ENCODE results near the gene ELOVL3. TPM values are rescaled to one million over a fixed set of nuclear protein-coding genes. Genes with fewer than 3 reads are reported as not detected.

Gene ELOVL3
- total RNA-seq (2021; ENCODE audit: unreplicated experiment) (1.2 TPM), Bru-seq, nascent RNA (not detected), BruChase-seq, experiment 1, labeled RNA remaining after a 2-hour chase (percentile 28 among the genes with signal in this experiment), BruChase-seq, experiment 2, labeled RNA remaining after a 6-hour chase (percentile 36 among the genes with signal in this experiment)
- 1.3 TPM for polyA plus RNA-seq (2012; ENCODE audit: insufficient read length)
- long read RNA-seq, partial matches to known transcripts: 0 of 1 reads
- long read RNA-seq, other reads (novel, unspliced or antisense): 0 of 1 reads

DNA sequence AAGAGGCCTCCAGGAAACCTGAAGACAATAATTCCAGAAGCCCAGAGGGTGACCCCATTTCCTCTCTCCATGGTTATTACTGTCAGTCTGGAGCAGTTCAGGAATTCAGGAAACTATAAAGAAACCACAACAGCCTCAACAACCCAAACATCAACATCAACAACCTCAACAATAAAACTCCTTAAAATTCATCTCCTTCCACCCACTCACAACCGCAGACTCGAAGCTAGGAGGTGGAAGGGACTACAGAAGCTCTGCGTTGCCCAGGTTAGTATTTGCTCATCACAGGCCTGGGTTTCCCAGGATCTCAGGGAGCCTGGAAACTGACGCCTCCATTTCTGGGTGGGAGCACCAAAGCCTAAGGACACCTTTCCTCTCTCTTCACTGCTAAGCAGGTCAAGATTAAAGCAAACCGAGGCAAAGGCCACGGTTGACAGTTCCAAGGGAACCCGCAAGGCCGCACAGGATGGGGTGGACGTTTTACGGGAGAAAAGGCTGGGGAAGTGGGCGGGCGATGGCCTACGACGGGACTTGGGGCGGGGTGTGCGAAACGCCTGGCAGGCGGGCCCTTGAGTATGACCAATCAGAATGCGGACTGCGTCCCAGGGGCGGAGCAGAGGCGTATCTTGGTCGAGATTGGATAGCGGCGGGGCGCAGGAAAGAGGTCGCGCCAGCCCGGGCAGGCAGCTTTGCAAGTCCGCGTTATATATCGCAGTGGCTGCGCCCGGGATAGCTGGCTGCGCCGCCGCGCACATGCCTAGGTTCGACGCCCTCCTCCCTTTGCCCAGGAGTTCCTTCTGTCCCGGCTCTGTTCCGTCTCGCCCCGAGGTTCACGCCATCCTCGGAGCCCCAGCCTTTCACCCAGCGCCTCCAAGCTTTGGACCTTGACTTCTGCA is at the start of gene ELOVL3:
Gene ELOVL3, plus strand, starts transcription at position 654 of the 896 bp plus-strand sequence. CDS start 250 bp downstream, outside the sequence.
- Histone ChIP-seq H3K4me1 (ENCODE audit: control insufficient read depth, insufficient read depth, low read length) (0 out of 2 replicates have a peak, but pooled peaks cover 5% of the 10 kb centered on the region), H3K27ac (ENCODE audit: low read length) (peak within 1 kb of the TSS; percentile 64), H3K27me3 (ENCODE audit: control insufficient read depth, insufficient read depth, low read length) (peaks cover 9% of the 10 kb centered on the region), H3K4me3 (ENCODE audit: low read depth in 2 of 2, low read length in 2 of 2) (peak within 1 kb of the TSS; percentile 26 to 61), H3K36me3 (ENCODE audit: control insufficient read depth, insufficient read depth, low read length) (no peaks in the 10 kb centered on the region; the same call in 1 of the 2 replicates), H3K9me3 (ENCODE audit: control insufficient read depth, insufficient read depth, low read depth, low read length) (no peaks in the 10 kb centered on the region)
- no TSS peak for BruUV-seq (replicated peaks)
- ATAC-seq (peak; percentile 87), DNase-seq (ENCODE audit: low read depth, low spot score) (peak; percentile 50)
- CTCF ChIA-PET: interaction anchor here (1.2 to 3.2 kb wide), 3 partner anchors 56 to 126 kb away, joined by 3 to 13 read pairs (median 6); no protein-coding TSS in a partner anchor
- intact Hi-C loops (cut with micrococcal nuclease; ENCODE audit: unreplicated experiment) (loop anchor here (5.0 to 10.0 kb wide), 2 partner anchors 61 to 176 kb away; no protein-coding TSS in a partner anchor), in situ Hi-C loops (cut with HindIII; ENCODE audit: low pct_unique_long_range_greater_than_20kb, low sequenced_read_pairs) (loop anchor here (5.0 kb wide), 1 partner anchor 131 kb away; no protein-coding TSS in a partner anchor)
- TF ChIP-seq, protein P1, sequence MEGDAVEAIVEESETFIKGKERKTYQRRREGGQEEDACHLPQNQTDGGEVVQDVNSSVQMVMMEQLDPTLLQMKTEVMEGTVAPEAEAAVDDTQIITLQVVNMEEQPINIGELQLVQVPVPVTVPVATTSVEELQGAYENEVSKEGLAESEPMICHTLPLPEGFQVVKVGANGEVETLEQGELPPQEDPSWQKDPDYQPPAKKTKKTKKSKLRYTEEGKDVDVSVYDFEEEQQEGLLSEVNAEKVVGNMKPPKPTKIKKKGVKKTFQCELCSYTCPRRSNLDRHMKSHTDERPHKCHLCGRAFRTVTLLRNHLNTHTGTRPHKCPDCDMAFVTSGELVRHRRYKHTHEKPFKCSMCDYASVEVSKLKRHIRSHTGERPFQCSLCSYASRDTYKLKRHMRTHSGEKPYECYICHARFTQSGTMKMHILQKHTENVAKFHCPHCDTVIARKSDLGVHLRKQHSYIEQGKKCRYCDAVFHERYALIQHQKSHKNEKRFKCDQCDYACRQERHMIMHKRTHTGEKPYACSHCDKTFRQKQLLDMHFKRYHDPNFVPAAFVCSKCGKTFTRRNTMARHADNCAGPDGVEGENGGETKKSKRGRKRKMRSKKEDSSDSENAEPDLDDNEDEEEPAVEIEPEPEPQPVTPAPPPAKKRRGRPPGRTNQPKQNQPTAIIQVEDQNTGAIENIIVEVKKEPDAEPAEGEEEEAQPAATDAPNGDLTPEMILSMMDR (IDR thresholded peaks at IDR 0.05): no peak
- TF ChIP-seq, protein P2, sequence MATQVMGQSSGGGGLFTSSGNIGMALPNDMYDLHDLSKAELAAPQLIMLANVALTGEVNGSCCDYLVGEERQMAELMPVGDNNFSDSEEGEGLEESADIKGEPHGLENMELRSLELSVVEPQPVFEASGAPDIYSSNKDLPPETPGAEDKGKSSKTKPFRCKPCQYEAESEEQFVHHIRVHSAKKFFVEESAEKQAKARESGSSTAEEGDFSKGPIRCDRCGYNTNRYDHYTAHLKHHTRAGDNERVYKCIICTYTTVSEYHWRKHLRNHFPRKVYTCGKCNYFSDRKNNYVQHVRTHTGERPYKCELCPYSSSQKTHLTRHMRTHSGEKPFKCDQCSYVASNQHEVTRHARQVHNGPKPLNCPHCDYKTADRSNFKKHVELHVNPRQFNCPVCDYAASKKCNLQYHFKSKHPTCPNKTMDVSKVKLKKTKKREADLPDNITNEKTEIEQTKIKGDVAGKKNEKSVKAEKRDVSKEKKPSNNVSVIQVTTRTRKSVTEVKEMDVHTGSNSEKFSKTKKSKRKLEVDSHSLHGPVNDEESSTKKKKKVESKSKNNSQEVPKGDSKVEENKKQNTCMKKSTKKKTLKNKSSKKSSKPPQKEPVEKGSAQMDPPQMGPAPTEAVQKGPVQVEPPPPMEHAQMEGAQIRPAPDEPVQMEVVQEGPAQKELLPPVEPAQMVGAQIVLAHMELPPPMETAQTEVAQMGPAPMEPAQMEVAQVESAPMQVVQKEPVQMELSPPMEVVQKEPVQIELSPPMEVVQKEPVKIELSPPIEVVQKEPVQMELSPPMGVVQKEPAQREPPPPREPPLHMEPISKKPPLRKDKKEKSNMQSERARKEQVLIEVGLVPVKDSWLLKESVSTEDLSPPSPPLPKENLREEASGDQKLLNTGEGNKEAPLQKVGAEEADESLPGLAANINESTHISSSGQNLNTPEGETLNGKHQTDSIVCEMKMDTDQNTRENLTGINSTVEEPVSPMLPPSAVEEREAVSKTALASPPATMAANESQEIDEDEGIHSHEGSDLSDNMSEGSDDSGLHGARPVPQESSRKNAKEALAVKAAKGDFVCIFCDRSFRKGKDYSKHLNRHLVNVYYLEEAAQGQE (IDR thresholded peaks at IDR 0.05; ENCODE audit: insufficient read depth in 1 of 2, low read depth in 2 of 2, low read length in 1 of 2): no peak
- TF ChIP-seq POLR2AphosphoS5 (IDR thresholded peaks at IDR 0.05; ENCODE audit: low read depth, low read length) (no peak), TCF7L2 (IDR thresholded peaks at IDR 0.05; ENCODE audit: low read depth, low read length) (no peak)
- POLR2A ChIA-PET: interaction anchor here (0.6 kb wide), 1 partner anchor 186 kb away, joined by 4 read pairs; no protein-coding TSS in a partner anchor

DNA sequence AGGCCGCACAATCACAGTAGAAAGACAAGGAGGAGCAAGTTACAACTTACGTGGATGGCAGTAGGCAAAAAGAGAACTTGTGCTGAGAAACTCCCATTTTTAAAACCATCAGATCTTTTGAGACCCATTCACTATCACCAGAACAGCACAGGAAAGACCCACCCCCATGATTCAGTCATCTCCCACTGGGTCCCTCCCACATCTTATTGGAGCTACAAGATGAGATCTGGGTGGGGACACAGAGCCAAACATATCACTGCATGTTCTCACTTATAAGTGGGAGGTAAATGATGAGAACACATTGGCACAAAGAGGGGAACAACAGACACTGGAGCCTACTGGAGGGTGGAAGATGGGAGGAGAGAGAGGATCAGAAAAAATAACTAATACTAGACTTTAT is 41.5 kb upstream of the ELOVL3 start:
- BruUV-seq (replicated peaks): no TSS peak
- CTCF ChIA-PET: no interaction called here
- ATAC-seq: no peak
- no peak for DNase-seq (ENCODE audit: low read depth, low spot score)
- Histone ChIP-seq H3K27ac (ENCODE audit: low read length) (no peak overlapping the region), H3K4me1 (ENCODE audit: control insufficient read depth, insufficient read depth, low read length) (no peaks in the 10 kb centered on the region), H3K36me3 (ENCODE audit: control insufficient read depth, insufficient read depth, low read length) (no peaks in the 10 kb centered on the region), H3K9me3 (ENCODE audit: control insufficient read depth, insufficient read depth, low read depth, low read length) (no peaks in the 10 kb centered on the region), H3K4me3 (ENCODE audit: low read depth in 2 of 2, low read length in 2 of 2) (no peak overlapping the region), H3K27me3 (ENCODE audit: control insufficient read depth, insufficient read depth, low read length) (no peaks in the 10 kb centered on the region)
- in situ Hi-C loops (cut with HindIII; ENCODE audit: low pct_unique_long_range_greater_than_20kb, low sequenced_read_pairs) (no loop called here), intact Hi-C loops (cut with micrococcal nuclease; ENCODE audit: unreplicated experiment) (no loop called here)
- TF ChIP-seq, protein P1 (IDR thresholded peaks at IDR 0.05): no peak
- no peak for TF ChIP-seq TCF7L2 (IDR thresholded peaks at IDR 0.05; ENCODE audit: low read depth, low read length)
- TF ChIP-seq, protein P2 (IDR thresholded peaks at IDR 0.05; ENCODE audit: insufficient read depth in 1 of 2, low read depth in 2 of 2, low read length in 1 of 2): no peak
- no peak for TF ChIP-seq POLR2AphosphoS5 (IDR thresholded peaks at IDR 0.05; ENCODE audit: low read depth, low read length)
- TF ChIP-seq SIN3A (IDR thresholded peaks at IDR 0.05; ENCODE audit: borderline replicate concordance, insufficient read depth, low read depth, low read length): no peak
- POLR2A ChIA-PET: no interaction called here

Data from Panc1 (cell line).